Measurements from ENCODE around the gene PCDHGC3. TPM values are rescaled to one million over a fixed set of nuclear protein-coding genes. Genes with fewer than 3 reads are reported as not detected.

Gene PCDHGC3
- total and polyA plus RNA-seq, 3 donors from 2014 or later: 14.5 to 61.1 (median 29.4) TPM

- no peak for DNase-seq
- Histone ChIP-seq H3K27me3 (no peaks in the 10 kb centered on the region), H3K4me1 (peaks cover 24% of the 10 kb centered on the region), H3K4me3 (no peak overlapping the region), H3K36me3 (ENCODE audit: low read depth, missing control alignments) (no peaks in the 10 kb centered on the region), H3K27ac (no peak overlapping the region), H3K9me3 (no peaks in the 10 kb centered on the region)
- WGBS, 2 donors: 65 to 74% methylated on average over 4 to 8 of the region's 8 CpGs
- no peak for TF ChIP-seq POLR2A (IDR thresholded peaks at IDR 0.05)
- TF ChIP-seq, protein P1, sequence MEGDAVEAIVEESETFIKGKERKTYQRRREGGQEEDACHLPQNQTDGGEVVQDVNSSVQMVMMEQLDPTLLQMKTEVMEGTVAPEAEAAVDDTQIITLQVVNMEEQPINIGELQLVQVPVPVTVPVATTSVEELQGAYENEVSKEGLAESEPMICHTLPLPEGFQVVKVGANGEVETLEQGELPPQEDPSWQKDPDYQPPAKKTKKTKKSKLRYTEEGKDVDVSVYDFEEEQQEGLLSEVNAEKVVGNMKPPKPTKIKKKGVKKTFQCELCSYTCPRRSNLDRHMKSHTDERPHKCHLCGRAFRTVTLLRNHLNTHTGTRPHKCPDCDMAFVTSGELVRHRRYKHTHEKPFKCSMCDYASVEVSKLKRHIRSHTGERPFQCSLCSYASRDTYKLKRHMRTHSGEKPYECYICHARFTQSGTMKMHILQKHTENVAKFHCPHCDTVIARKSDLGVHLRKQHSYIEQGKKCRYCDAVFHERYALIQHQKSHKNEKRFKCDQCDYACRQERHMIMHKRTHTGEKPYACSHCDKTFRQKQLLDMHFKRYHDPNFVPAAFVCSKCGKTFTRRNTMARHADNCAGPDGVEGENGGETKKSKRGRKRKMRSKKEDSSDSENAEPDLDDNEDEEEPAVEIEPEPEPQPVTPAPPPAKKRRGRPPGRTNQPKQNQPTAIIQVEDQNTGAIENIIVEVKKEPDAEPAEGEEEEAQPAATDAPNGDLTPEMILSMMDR (IDR thresholded peaks at IDR 0.05): no peak
- intact Hi-C loops (cut with DNase I; ENCODE audit: low total_unique reads): no loop called here
Measured at GRCh38 chr5:141516672-141517025, 40.9 kb downstream of the PCDHGC3 start.

- DNase-seq: no peak
- Histone ChIP-seq H3K4me3 (no peak overlapping the region), H3K36me3 (ENCODE audit: low read depth, missing control alignments) (no peaks in the 10 kb centered on the region), H3K27ac (no peak overlapping the region), H3K4me1 (peaks cover 25% of the 10 kb centered on the region), H3K27me3 (no peaks in the 10 kb centered on the region), H3K9me3 (no peaks in the 10 kb centered on the region)
- TF ChIP-seq, protein P1 (IDR thresholded peaks at IDR 0.05): no peak
- TF ChIP-seq POLR2A (IDR thresholded peaks at IDR 0.05): no peak
- 76 to 81% methylated on average over 8 of the region's 8 CpGs for WGBS, 2 donors
- intact Hi-C loops (cut with DNase I; ENCODE audit: low total_unique reads): no loop called here
Measured at GRCh38 chr5:141517312-141517711, 41.5 kb downstream of the PCDHGC3 start.

DNA sequence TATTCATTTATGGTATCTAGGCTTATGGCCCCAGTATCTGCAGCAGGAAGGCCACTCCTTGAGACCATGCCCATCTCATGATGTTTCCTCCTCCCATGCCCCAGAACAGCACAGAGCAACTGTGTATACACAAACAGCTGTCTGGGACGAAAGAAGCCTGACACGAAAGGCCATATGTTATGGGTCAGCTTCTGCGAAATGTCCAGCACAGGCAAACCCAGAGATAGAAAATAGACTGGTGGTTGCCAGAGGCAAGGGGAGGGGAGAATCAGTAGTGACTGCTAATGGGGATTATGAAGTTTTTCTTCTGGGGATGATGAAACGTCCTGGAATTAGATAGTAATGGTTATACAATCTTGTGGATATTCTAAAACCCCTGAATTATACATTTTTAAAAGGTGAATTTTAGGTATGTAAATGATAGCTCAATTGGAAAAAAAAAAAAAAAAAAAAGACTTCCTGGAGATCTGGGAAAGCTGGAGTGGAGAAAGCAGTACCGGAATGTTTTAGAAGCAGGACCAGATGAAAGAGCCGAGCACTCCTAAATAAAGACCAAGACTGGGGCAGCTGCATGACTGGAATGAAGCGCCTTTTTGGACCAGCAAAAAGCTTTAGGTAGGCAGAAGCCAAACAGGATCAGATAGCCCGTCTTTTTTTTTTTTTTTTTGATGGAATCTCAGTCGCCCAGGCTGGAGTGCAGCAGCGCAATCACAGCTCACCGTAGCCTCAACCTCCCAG, 42.3 kb downstream of the PCDHGC3 start:
- H3K9me3 ChIP-seq: no peaks in the 10 kb centered on the region
- H3K4me1 ChIP-seq: peaks cover 25% of the 10 kb centered on the region
- TF ChIP-seq POLR2A (IDR thresholded peaks at IDR 0.05): no peak
- TF ChIP-seq, protein P1 (IDR thresholded peaks at IDR 0.05): no peak
- 85 to 88% methylated on average over 11 of the region's 11 CpGs for WGBS, 2 donors
- H3K27me3 ChIP-seq: no peaks in the 10 kb centered on the region
- no peak overlapping the region for H3K4me3 ChIP-seq
- DNase-seq: no peak
- intact Hi-C loops (cut with DNase I; ENCODE audit: low total_unique reads): no loop called here
- no peak overlapping the region for H3K27ac ChIP-seq
- H3K36me3 ChIP-seq (ENCODE audit: low read depth, missing control alignments): no peaks in the 10 kb centered on the region

GRCh38 chr5:141518618-141519015, 42.9 kb downstream of the PCDHGC3 start:
- no peak for DNase-seq
- 91 to 93% methylated on average over 1 of the region's 1 CpG for WGBS, 2 donors

More at GRCh38 chr5:141518618-141519015, 42.9 kb downstream of the PCDHGC3 start:
- intact Hi-C loops (cut with DNase I; ENCODE audit: low total_unique reads): no loop called here
- no peak for TF ChIP-seq POLR2A (IDR thresholded peaks at IDR 0.05)
- TF ChIP-seq, protein P1 (IDR thresholded peaks at IDR 0.05): no peak
- no peaks in the 10 kb centered on the region for H3K9me3 ChIP-seq
- no peak overlapping the region for H3K27ac ChIP-seq
- no peaks in the 10 kb centered on the region for H3K36me3 ChIP-seq (ENCODE audit: low read depth, missing control alignments)
- no peaks in the 10 kb centered on the region for H3K27me3 ChIP-seq
- no peak overlapping the region for H3K4me3 ChIP-seq
- peaks cover 25% of the 10 kb centered on the region for H3K4me1 ChIP-seq

All from testis (tissue), 3 donors.